ENCODE results near the gene NAA25.
"Not testable (repeated sequence)": the region's sequence is repeated elsewhere in the genome, so short reads cannot be mapped to it uniquely, and the experiment has no call there.

The NAA25 gene

GRCh38 chr12:112116232-112117060, 7.9 kb upstream of the NAA25 start:
- peak; percentile 91 for DNase-seq (ENCODE audit: low spot score)

DNA sequence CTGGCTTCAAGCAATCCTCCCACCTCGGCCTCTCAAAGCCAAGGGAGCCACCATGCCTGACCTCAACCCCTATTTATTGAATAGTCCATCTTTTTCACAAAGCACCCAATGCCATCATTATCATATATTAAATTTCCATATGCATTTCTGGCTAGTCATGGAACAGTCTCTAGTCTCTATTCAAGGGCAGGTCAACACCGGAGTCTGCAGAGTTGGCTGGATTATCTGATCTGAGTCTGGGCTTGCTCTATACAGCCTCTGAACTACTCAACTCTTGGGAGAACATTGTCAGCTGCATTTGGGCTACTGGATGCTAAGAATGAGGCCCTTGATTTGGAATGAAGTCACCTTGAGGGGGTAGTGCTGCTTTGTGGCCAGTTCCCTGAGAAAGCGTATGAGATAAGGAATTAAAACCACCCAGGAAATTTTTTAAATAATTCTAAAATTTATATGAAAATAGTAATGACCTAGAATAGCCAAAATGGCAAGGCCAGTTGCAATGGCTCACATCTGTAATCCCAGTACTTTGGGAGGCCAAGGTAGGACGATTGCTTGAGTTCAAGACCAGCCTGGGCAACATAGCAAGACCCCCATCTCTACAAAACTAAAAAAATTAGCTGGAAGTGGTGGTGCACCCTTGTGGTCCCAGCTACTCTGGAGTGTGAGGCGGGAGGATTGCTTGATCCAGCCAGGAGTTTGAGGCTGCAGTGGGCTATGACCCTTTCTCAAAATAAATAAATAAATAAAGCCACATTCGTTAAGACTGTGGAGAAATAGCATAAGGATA, 6.9 kb upstream of the NAA25 start:
- no peak for DNase-seq (ENCODE audit: low spot score)

GRCh38 chr12:112112409-112113133, 4.0 kb upstream of the NAA25 start:
- DNase-seq (ENCODE audit: low spot score) = no peak

DNA sequence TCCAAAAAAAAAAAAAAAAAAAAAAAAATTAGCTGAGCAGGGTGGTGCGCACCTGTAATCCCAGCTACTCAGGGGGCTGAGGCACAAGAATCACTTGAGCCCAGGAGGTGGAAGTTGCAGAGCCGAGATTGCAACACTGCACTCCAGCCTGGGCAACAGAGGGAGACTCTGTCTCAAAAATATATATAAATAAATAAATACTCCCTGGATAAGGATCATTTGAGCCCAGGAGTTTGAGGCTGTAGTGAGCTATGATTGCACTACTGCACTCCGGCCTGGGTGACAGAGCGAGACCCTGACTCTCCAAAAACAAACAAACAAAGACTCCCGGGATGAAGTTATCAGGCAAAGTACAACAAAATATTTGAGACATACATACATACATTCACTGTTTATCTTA, 3.3 kb upstream of the NAA25 start:
- no peak for DNase-seq (ENCODE audit: low spot score)

DNA sequence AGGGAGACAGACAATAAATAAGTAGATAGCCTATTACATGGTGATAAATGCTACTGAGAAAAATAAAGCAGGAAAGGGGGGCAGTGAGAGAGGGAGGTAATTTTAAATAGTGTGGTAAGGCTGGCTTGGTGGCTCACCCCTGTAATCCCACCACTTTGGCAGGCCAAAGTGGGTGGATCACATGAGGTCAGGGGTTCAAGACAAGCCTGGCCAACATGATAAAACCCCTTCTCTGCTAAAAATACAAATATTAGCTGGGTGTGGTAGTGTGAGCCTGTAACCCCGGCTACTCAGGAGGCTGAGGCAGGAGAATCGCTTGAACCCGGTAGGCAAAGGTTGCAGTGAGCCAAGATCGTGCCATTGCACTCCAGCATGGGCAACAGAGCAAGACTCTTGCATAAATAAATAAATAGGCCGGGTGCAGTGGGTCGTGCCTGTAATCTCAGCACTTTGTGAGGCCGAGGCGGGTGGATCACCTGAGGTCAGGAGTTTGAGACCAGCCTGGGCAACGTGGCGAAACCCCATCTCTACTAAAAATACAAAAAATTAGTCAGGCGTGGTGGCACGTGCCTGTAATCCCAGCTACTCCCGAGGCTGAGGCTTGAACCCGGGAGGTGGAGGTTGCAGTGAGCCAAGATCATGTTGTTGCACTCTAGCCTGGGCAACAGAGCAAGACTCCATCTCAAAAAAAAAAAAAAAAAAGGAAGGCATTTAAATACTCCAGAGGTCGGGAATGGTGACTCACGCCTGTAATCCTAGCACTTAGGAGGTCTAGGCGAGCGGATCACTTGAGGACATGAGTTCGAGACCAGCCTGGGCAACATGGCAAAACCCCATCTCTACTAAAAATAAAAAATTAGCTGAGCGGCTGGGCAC, 2.4 kb upstream of the NAA25 start:
- not testable (repeated sequence) for DNase-seq (ENCODE audit: low spot score)

- peak; percentile 34 for DNase-seq (ENCODE audit: low spot score)
These were observed 1.0 kb downstream of the NAA25 start for GRCh38 chr12:112107306-112108201.

- no peak for DNase-seq (ENCODE audit: low spot score)
These were observed 2.7 kb downstream of the NAA25 start for GRCh38 chr12:112105891-112106290.

DNA sequence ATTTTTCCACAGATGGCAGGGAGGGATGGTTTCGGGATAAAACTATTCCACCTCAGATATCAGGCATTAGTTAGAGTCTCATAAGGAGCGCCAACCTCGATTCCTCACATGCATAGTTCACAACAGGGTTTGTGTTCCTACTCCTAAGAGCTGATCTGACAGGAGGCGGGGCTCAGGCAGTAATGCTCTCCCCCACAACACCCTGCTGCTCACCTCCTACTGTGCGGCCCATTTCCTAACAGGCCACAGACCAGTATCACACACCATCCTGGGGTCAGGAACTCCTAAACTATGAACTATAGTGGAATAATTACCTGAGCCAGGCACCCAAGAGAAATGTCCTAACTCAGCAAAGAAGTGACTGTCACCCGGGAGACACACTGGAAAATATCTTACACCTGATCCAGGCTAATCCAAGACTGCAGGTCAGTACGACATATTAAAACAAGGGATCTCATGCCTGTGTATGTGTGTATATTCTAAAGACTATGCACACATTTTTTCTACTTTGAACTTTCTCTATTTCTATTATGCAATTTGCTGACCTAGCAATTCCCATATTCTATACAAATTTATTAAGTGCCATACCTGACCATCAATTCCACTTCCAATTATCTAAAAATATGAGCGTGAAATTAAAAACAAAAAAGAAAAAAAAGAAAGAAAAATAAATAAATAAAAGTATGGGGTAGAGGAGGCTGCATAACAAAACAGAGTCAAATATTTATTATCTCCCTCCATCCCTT, 4.7 kb downstream of the NAA25 start:
- DNase-seq (ENCODE audit: low spot score) = no peak

- not testable (repeated sequence) for DNase-seq (ENCODE audit: low spot score)
These were observed 5.8 kb downstream of the NAA25 start for GRCh38 chr12:112102746-112103145.

- no peak for DNase-seq (ENCODE audit: low spot score)
These were observed 6.5 kb downstream of the NAA25 start for GRCh38 chr12:112102127-112102526.

DNA sequence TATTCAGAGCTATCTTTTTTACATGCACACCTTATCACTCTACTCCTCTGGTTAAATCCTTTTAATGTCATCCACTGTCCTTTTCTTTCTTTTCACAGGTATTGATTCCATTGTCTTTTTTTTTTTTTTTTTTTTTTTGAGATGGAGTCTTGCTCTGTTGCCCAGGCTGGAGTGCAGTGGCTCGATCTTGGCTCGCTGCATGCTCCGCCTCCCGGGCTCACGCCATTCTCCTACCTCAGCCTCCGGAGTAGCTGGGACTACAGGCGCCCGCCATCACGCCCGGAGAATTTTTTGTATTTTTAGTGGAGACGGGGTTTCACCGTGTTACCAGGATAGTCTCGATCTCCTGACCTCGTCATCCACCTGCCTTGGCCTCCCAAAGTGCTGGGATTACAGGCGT, 8.1 kb downstream of the NAA25 start:
- DNase-seq (ENCODE audit: low spot score) = not testable (repeated sequence)

DNA sequence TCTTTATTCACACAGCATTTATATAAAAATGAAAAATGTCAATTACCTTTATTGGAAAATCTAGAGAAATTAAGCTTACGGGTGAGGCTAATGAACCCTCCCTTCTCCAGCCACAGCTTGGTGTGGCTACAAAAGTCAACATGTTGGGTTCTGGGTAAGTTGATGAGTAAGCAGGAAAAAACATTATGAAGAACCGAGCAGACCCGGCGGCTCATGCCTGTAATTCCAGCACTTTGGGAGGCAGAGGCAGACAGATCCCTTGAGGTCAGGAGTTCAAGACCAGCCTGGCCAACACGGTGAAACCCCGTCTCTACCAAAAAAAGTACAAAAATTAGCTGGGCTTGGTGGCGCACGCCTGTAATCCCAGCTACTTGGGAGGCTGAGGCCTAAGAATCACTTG, 10.9 kb downstream of the NAA25 start:
- no peak for DNase-seq (ENCODE audit: low spot score)

GRCh38 chr12:112096667-112097066, 11.9 kb downstream of the NAA25 start:
- no peak for DNase-seq (ENCODE audit: low spot score)

DNA sequence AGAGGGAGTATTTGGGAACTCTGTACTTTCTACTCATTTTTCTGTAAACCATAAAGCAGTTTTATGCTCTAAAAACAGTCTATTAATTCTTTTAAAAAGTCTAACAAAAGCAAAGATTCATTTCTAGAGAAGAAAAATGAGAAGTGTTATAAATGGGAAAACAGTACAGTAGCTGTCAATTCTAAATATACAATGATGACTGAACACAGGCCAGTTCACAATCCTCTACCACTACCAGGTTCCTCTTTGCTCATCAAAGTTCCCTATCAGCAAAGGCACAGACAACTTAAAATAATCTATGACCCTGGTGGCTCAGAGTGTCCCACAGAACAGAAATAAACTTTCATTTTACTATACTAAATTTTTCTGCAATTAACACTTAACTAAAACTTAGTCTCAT, 12.5 kb downstream of the NAA25 start:
- no peak for DNase-seq (ENCODE audit: low spot score)

- DNase-seq (ENCODE audit: low spot score) = no peak
These were observed 17.0 kb downstream of the NAA25 start for GRCh38 chr12:112091563-112091962.

- DNase-seq (ENCODE audit: low spot score) = no peak
These were observed 20.7 kb downstream of the NAA25 start for GRCh38 chr12:112087851-112088250.

- DNase-seq (ENCODE audit: low spot score) = no peak
These were observed 21.3 kb downstream of the NAA25 start for GRCh38 chr12:112087055-112087850.

DNA sequence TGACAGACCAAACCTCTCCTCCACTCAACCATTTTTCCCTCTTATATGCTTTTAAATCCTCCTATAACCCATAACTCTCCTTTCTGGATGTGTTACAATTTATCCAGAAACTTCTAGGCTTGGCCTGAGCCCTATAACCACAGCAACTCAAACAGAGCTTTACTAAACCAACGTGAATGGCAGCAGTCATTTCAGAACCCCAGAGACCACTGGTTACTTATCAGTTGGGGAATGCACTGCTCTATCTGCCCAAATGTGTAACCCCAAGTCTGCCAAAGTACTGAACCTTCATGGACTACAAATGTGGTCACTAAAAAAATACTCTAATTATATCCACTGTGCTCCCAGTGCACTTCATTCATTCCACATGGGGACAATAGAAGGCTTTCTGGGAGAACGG, 42.0 kb downstream of the NAA25 start:
- no peak for DNase-seq (ENCODE audit: low spot score)

- no peak for DNase-seq (ENCODE audit: low spot score)
These were observed 45.3 kb downstream of the NAA25 start for GRCh38 chr12:112063273-112063672.

Measured in putamen (tissue), 1 donor.